ENCODE measurements around the gene TMEM150C. TPM values are rescaled to one million over a fixed set of nuclear protein-coding genes. Genes with fewer than 3 reads are reported as not detected.

TMEM150C gene
- total and polyA plus RNA-seq, 2 of the 4 experiments (the other 2 are of a cell fraction), result 0.10 to 0.36 TPM

DNA sequence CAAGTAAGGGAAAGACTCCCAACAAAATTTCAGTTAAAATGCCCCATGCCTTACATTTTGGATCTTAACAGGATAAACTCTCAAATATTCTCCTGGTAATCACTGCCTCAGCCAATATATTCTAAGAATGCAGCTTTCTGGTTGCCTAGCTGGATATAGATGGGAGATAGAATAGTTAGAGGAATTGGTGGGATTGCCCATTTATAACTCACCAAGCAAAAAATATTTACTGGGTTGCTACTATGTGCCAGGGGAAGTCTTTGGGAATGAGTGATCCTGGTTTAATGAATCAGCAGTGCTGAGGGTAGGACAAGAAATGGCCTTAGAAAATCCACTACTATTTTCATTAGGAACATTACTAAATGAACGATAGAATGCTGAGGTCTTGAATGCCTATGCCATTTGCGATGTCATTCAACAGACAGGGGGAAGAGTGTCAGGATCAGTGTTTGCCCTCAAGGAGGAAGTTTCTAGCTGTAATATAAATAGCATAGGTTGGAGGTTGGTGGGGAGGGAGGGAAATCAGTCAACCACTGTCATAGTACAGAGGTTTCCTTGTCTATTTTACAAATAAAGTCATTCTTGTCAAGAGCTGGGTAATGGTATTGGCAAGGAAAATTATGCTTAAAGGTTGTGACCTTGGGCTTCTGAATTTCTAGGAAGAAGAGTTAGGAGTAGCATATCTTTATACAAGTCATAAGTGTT is 67.9 kb downstream of the TMEM150C start:
- H3K79me1 ChIP-seq (ENCODE audit: low read depth in 1 of 2, low read length in 2 of 2), result no peaks in the 10 kb centered on the region
- no peak overlapping the region for H2BK5ac ChIP-seq (ENCODE audit: low read depth, low read length, poor library complexity, severe bottlenecking)
- no peak overlapping the region for H3K18ac ChIP-seq (ENCODE audit: low read depth, low read length)
- H4K91ac ChIP-seq (ENCODE audit: insufficient read depth, low read depth, low read length), result no peak overlapping the region
- in situ Hi-C loops (cut with MboI; ENCODE audit: low sequenced_read_pairs), result no loop called here
- POLR2A ChIA-PET (ENCODE audit: unreplicated experiment), result no interaction called here
- no CpG with 5 or more reads among the region's 2 CpGs for WGBS, 2 experiments (ENCODE audit: extremely low coverage in 2 of 2, insufficient read length in 1 of 2)
- no peaks in the 10 kb centered on the region for H3K9me1 ChIP-seq (ENCODE audit: insufficient read depth, low read length)
- peak; percentile 35; the same call in 1 of the 2 replicates for ATAC-seq (ENCODE audit: low read depth)
- H3K56ac ChIP-seq (ENCODE audit: extremely low read depth, insufficient read depth, low read length), result no peak overlapping the region
- H2AK9ac ChIP-seq (replicated peaks; ENCODE audit: low read depth, low read length, poor library complexity), result no peak overlapping the region
- no peak overlapping the region for H3K27ac ChIP-seq (ENCODE audit: insufficient read depth, low read length)
- H3K4me3 ChIP-seq (ENCODE audit: insufficient read depth, low read depth, low read length), result no peak overlapping the region
- no peak overlapping the region for H2BK120ac ChIP-seq (ENCODE audit: low read depth, low read length)
- H2AFZ ChIP-seq (replicated peaks; ENCODE audit: low read length, poor library complexity), result no peak overlapping the region
- no peak overlapping the region for H2BK20ac ChIP-seq (ENCODE audit: low read depth, low read length)
- peaks cover 2% of the 10 kb centered on the region for H3K27me3 ChIP-seq (ENCODE audit: control insufficient read depth, insufficient read depth, low read length)
- peak; percentile 34 for DNase-seq
- BruUV-seq (replicated peaks), result no TSS peak
- intact Hi-C loops (cut with micrococcal nuclease), result no loop called here
- no peak overlapping the region for H3K4me2 ChIP-seq (ENCODE audit: low read depth, low read length)
- no peak overlapping the region for H4K8ac ChIP-seq (ENCODE audit: low read depth in 2 of 2, low read length in 2 of 2)
- H4K20me1 ChIP-seq (ENCODE audit: insufficient read depth, low read length), result no peaks in the 10 kb centered on the region
- no peak overlapping the region for H3K14ac ChIP-seq (replicated peaks; ENCODE audit: low read depth, low read length)
- no peaks in the 10 kb centered on the region for H3K4me1 ChIP-seq (ENCODE audit: control insufficient read depth, insufficient read depth, low read length)
- no peak overlapping the region for H2AK5ac ChIP-seq (ENCODE audit: low read depth, low read length)
- H3K9ac ChIP-seq (ENCODE audit: low read depth, low read length), result no peak overlapping the region
- H4K5ac ChIP-seq (ENCODE audit: low read depth, low read length), result no peak overlapping the region
- no peak overlapping the region for H3K4ac ChIP-seq (ENCODE audit: low read depth, low read length)
- dilution Hi-C loops (cut with HindIII; ENCODE audit: low sequenced_read_pairs, unreplicated experiment), result no loop called here
- CTCF ChIA-PET, result interaction anchor here (0.6 to 1.5 kb wide), 2 partner anchors 13 to 208 kb away, joined by 4 to 9 read pairs; no protein-coding TSS in a partner anchor
- TF ChIP-seq, protein P1, sequence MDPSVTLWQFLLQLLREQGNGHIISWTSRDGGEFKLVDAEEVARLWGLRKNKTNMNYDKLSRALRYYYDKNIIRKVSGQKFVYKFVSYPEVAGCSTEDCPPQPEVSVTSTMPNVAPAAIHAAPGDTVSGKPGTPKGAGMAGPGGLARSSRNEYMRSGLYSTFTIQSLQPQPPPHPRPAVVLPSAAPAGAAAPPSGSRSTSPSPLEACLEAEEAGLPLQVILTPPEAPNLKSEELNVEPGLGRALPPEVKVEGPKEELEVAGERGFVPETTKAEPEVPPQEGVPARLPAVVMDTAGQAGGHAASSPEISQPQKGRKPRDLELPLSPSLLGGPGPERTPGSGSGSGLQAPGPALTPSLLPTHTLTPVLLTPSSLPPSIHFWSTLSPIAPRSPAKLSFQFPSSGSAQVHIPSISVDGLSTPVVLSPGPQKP (IDR thresholded peaks at IDR 0.05; ENCODE audit: borderline replicate concordance, low read depth, low read length), result no peak
- TF ChIP-seq RAD21 (IDR thresholded peaks at IDR 0.05; ENCODE audit: low read length) (no peak), SMC3 (IDR thresholded peaks at IDR 0.05; ENCODE audit: low read depth, low read length) (no peak), CHD1 (IDR thresholded peaks at IDR 0.05; ENCODE audit: low read depth, low read length) (no peak), MXI1 (IDR thresholded peaks at IDR 0.05; ENCODE audit: borderline replicate concordance, low read depth, low read length) (no peak), CEBPB (IDR thresholded peaks at IDR 0.05; ENCODE audit: low read depth, low read length) (no peak), FOS (IDR thresholded peaks at IDR 0.05; ENCODE audit: low read depth, low read length) (no peak)
- H3K36me3 ChIP-seq (ENCODE audit: control insufficient read depth, insufficient read depth, low read length), result no peaks in the 10 kb centered on the region
- no peak overlapping the region for H2BK15ac ChIP-seq (ENCODE audit: low read depth, low read length)
- no peak overlapping the region for H3K23ac ChIP-seq (ENCODE audit: low read depth, low read length)
- no peaks in the 10 kb centered on the region for H3K9me3 ChIP-seq (ENCODE audit: control insufficient read depth, insufficient read depth, low read length)
